Hematopoietic multipotent progenitor cell treated with erythropoietin and hydrocortisone succinate and interleukin-3 and kit ligand, for 8 days (in vitro differentiated cells): ENCODE data around the gene DYRK4.
"Not testable (repeated sequence)": the region's sequence is repeated elsewhere in the genome, so short reads cannot be mapped to it uniquely, and the experiment has no call there.

Experiments
- DNase-seq: peaks from one replicate; pipeline ENCODE4 v3.0.0-alpha.2; 2015

DYRK4 gene, protein sequence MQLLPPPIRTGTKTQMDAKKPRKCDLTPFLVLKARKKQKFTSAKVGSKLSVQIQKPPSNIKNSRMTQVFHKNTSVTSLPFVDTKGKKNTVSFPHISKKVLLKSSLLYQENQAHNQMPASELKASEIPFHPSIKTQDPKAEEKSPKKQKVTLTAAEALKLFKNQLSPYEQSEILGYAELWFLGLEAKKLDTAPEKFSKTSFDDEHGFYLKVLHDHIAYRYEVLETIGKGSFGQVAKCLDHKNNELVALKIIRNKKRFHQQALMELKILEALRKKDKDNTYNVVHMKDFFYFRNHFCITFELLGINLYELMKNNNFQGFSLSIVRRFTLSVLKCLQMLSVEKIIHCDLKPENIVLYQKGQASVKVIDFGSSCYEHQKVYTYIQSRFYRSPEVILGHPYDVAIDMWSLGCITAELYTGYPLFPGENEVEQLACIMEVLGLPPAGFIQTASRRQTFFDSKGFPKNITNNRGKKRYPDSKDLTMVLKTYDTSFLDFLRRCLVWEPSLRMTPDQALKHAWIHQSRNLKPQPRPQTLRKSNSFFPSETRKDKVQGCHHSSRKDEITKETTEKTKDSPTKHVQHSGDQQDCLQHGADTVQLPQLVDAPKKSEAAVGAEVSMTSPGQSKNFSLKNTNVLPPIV

DNA sequence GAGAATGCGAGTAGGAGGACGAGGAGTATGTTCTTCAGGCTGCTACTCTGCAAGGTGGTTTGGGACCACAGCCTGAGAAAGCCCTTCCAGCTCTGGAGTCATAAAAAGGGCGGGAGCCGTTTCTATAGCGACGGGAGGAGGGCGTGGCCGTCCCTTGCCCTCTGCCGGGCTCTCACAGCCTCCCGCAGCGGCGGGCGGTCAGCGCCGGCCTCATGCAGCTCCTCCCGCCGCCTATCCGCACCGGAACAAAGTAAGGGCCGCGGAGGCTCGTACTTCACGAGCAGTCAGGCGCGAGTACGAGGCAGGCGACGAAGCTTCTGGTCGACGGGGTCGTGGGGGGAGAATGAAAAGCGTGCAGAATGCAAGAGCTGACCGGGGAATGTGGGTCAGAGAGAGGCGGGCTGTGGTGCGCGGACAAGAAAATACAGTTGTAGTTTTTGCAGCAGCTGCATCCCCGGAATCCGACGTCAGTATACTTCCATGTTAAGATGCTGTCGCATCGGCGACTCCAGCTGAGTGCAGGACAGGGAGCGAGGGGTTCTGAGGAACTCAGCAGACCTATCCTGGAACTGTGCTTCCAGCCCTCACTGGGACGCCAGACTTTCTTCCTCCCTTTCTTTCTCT lies at the start of gene DYRK4:
TSS of gene DYRK4 (plus strand) at position 175 of the 624 bp plus-strand sequence. CDS start at position 213, 38 bp downstream.
- DNase-seq = peak; percentile 79

- DNase-seq = no peak
Observed at GRCh38 chr12:4518106-4518728, 43.8 kb upstream of the DYRK4 start.

DNA sequence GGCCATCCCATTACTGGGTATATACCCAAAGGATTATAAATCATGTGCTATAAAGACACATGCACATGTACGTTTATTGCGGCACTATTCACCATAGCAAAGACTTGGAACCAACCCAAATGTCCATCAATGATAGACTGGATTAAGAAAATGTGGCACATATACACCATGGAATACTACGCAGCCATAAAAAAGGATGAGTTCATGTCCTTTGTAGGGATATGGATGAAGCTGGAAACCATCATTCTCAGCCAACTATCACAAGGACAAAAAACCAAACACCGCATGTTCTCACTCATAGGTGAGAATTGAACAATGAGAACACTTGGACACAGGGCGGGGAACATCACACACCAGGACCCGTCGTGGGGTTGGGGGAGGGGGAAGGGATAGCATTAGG lies 38.6 kb upstream of the DYRK4 start:
- DNase-seq = not testable (repeated sequence)

DNA sequence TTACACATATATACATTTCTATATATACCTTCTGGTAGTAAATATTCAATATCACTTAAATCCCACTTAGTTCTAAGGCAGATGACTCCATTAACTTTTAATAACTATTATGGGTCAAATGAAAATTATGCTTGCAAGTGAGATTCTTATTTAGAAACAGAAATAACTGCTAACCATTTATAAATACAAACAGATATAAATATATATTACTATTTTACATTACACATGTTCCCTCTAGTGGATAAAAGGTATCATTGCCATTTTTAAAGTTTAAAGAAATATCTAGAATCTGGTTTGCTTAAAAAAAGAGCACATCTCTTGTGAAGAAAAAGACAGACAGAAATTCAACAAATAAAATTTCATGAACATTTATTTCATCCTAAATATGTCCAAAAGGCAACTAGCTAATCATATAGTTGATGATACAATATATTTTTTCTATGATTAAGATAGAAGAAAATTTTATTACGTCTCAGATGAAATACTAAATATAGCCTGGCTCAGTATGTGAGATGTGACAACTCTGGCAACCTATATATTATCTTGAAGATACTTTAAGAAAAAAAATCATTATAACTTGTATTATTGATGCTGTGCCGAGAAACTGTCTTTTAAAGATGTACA lies 35.0 kb upstream of the DYRK4 start:
- peak; percentile 13 for DNase-seq

GRCh38 chr12:4530160-4530559 lies 31.8 kb upstream of the DYRK4 start:
- DNase-seq = no peak

DNA sequence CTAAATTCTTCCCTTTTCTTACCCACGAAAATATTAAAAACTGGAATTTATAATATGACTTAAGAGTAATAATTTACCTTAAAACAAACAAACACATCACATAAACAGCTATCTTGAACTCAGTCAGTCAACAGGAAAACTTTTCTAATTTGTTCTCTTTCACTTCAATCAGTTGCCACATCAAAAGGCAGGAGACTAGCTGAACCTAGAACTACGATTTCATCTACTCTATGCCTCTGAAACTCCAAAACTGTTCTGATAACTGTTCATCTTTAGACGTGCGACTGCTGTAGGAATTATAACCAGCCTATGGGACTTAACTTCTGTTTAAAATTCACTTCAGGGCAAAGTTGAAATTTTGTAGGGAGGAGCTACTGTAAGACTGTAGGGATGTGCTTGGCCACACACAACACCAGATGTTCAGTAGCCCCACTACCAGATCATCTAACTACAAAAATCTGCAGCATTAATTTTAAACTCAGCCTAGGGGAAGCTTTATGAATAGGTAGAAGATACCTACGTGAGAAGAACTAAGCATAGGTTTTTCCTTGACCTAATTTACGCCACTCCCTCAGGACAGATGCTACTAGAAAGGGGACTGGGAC lies 30.9 kb upstream of the DYRK4 start:
- DNase-seq = no peak

DNA sequence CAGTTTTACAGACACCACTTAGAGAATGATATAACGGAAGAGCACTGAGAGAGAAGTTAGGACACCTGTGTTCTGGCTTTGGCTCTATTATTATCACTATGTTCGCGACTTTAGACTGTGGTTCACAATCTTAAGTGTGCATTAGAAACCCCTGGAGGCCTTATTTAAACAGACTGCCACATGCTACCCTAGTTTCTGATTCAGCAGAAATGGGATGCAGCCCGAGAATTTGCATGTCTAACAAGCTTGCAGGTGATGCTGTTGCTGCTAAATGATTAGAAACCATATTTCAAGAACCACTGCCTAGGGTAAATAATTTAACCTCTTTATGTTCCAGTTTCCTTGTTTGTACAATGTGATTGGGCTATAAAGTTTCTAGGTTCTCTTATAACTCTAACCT lies 26.9 kb upstream of the DYRK4 start:
- DNase-seq = no peak

DNA sequence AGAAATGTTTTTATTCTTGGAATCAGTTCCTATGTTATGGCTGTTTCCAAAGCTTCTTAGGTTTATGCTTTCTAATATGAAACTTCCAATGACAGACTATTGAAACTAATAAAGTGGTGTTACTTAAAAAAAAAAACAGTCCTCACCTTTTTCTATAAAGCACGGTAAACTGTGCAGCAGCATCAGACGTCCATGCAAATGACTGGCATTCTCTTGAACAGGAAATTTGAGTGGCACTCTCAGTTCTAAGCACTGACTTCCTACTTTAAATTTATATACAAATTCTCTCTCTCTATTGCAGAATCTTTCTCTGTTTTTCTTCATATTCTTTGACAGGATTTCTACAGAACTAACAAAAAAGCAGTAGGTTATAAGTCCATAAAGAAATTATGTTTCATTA lies 26.1 kb upstream of the DYRK4 start:
- DNase-seq = no peak

GRCh38 chr12:4538207-4539160 lies 23.5 kb upstream of the DYRK4 start, which contains the start of gene RAD51AP1:
RAD51AP1 (plus strand) TSS chr12:4538890; CDS start chr12:4538940, 50 bp downstream.
- DNase-seq = peak; percentile 97

GRCh38 chr12:4539167-4539870 lies 22.7 kb upstream of the DYRK4 start:
- peak; percentile 16 for DNase-seq

- no peak for DNase-seq
Observed at GRCh38 chr12:4540170-4540569, 21.8 kb upstream of the DYRK4 start.

GRCh38 chr12:4540638-4541037 lies 21.4 kb upstream of the DYRK4 start:
- peak; percentile 9 for DNase-seq

DNA sequence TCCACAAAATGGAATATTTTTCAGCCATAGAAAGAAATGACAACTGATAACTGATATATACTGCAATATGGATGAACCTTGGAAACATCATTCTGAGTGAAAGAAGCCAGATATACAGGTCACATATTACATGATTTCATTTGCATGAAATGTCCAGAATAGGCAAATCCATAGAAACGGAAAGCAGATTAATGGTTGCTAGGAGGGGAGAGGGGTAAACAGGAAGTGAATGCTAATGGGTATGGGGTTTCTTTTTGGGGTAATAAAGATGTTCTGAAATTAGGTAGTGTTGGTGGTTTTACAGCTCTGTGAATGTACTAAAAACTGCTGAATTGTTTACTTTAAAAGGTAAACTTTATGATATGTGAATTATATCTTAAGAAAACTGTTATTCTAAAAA lies 16.8 kb upstream of the DYRK4 start:
- no peak for DNase-seq

DNA sequence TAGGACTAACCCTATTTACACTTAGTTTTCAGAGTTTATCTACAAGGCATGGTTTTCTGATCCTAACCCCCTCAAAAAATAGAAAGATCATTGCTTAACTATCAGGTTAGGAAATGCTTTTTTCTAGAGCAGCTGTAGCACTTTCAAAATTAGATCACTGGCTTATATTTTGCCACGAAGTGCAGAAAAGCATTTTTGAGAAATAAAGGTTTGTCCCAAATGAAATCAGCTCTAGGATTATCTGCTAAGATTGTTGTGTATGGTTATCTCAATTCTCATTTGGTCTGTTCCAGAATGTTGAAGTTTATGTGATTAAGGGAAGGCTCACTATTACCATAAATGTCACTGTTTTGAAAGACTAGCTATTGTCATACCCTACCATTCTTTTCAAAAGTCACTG lies 9.8 kb upstream of the DYRK4 start:
- no peak for DNase-seq

GRCh38 chr12:4553943-4554342 lies 8.1 kb upstream of the DYRK4 start:
- no peak for DNase-seq

- DNase-seq = no peak
Observed at GRCh38 chr12:4555804-4556203, 6.2 kb upstream of the DYRK4 start.

GRCh38 chr12:4556735-4557530 lies 5.1 kb upstream of the DYRK4 start:
- no peak for DNase-seq

DNA sequence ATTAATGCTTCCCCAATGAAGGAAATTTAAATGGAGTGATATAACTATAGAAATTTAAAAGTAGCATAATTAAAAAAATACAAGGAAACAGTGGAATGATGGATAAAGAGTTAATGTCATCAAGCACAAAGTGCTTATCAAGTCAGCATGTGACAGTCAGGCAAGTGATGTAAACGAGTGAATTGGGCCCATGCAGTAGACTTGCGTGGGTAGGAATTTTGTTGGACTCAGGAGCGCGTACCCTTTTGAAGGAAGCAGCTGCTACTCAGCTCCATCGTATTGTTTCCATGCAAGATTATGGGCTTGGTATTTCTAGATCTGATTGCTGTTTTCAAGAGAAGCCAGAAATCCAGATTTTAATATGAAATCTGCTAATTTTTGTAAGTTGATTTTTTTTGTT lies 4.4 kb upstream of the DYRK4 start:
- no peak for DNase-seq

- DNase-seq = no peak
Observed at GRCh38 chr12:4558171-4558570, 3.8 kb upstream of the DYRK4 start.

- no peak for DNase-seq
Observed at GRCh38 chr12:4563336-4563735, 1.3 kb downstream of the DYRK4 start.
